Colonic mucosa (tissue), 4 donors: ENCODE results near the gene PRDM12. TPM values are rescaled to one million over a fixed set of nuclear protein-coding genes. Genes with fewer than 3 reads are reported as not detected.

Experiments
- DNase-seq: peaks from one replicate; pipeline ENCODE4 v3.0.0-alpha.2; 2020
- H3K27ac ChIP-seq: fragments of 200-600 bp; one replicate; pipeline ENCODE4 v1.8.0; 2021
- H3K27me3 ChIP-seq: fragments of 200-600 bp; one replicate; pipeline ENCODE4 v1.8.0; 2021
- H3K36me3 ChIP-seq: fragments of 200-600 bp; one replicate; pipeline ENCODE4 v1.8.0; 2021
- H3K4me1 ChIP-seq: fragments of 200-600 bp; one replicate; pipeline ENCODE4 v1.8.0; 2021; ENCODE audit warnings: mild to moderate bottlenecking
- H3K4me3 ChIP-seq: fragments of 200-600 bp; one replicate; pipeline ENCODE4 v1.8.0; 2021
- H3K9ac ChIP-seq, 2 donors: one replicate each; pipeline ENCODE4 v1.7.0; 2013; ENCODE audit warnings: control low read depth in 2 of 2, low read depth in 2 of 2, low read length in 2 of 2
- H3K9me3 ChIP-seq: fragments of 200-600 bp; one replicate; pipeline ENCODE4 v1.8.0; 2021
- CTCF ChIP-seq: fragments of 200-600 bp; IDR thresholded peaks from one replicate; pipeline ENCODE4 v1.8.0; 2022; ENCODE audit warnings: antibody characterized with exemption, mild to moderate bottlenecking
- intact Hi-C: fragments of 100-400 bp; cut with DNase I; formaldehyde crosslinking; loops from one replicate; pipeline ENCODE4 v1.14.1; 2022
- total RNA-seq, 2 donors: library from RNA; stranded (reverse); fragmentation: NEBNext Ultra II Directional in 1 of 2; extraction: Animal tissue kit (Norgen Biotek cat#: 25700) in 1 of 2; gene quantifications; one replicate each; pipeline ENCODE4 v1.2.1, GENCODE V29; 2021
- donor health status: healthy.
- donor health status: DM: no; HTN: no; CAD: no.
- donor health status: DM: no; HTN: no; CAD: no.

The PRDM12 gene
- total RNA-seq, 2 donors from 2014 or later, result not detected

- DNase-seq, result no peak
- TF ChIP-seq CTCF, result no peak
- Histone ChIP-seq H3K36me3 (no peaks in the 10 kb centered on the region), H3K27me3 (peaks cover 81% of the 10 kb centered on the region), H3K4me1 (peaks cover 3% of the 10 kb centered on the region), H3K4me3 (peak overlapping the region; percentile 2), H3K9me3 (no peaks in the 10 kb centered on the region), H3K27ac (no peak overlapping the region), H3K9ac (no peak overlapping the region)
- intact Hi-C loops, result no loop called here
These were observed 4.1 kb upstream of the PRDM12 start for GRCh38 chr9:130660326-130660682.

GRCh38 chr9:130660683-130661450, 3.5 kb upstream of the PRDM12 start:
- no peaks in the 10 kb centered on the region for H3K9me3 ChIP-seq
- no peak overlapping the region for H3K9ac ChIP-seq
- H3K4me1 ChIP-seq, result peaks cover 3% of the 10 kb centered on the region
- H3K27ac ChIP-seq, result no peak overlapping the region
- no peaks in the 10 kb centered on the region for H3K36me3 ChIP-seq
- peaks cover 86% of the 10 kb centered on the region for H3K27me3 ChIP-seq
- no peak for DNase-seq
- H3K4me3 ChIP-seq, result peak overlapping the region; percentile 2
- intact Hi-C loops, result no loop called here
- no peak for TF ChIP-seq CTCF

- Histone ChIP-seq H3K27me3 (peaks cover 94% of the 10 kb centered on the region), H3K9ac (no peak overlapping the region), H3K9me3 (no peaks in the 10 kb centered on the region), H3K36me3 (no peaks in the 10 kb centered on the region), H3K27ac (no peak overlapping the region), H3K4me1 (peaks cover 3% of the 10 kb centered on the region), H3K4me3 (no peak overlapping the region)
- intact Hi-C loops, result no loop called here
- no peak for DNase-seq
- TF ChIP-seq CTCF, result no peak
These were observed 2.8 kb upstream of the PRDM12 start for GRCh38 chr9:130661451-130662098.

- intact Hi-C loops, result no loop called here
- H3K9ac ChIP-seq, result no peak overlapping the region
- no peak overlapping the region for H3K27ac ChIP-seq
- H3K4me1 ChIP-seq, result peaks cover 3% of the 10 kb centered on the region
- DNase-seq, result no peak
- H3K9me3 ChIP-seq, result no peaks in the 10 kb centered on the region
- H3K27me3 ChIP-seq, result peaks cover 100% of the 10 kb centered on the region
- no peaks in the 10 kb centered on the region for H3K36me3 ChIP-seq
- H3K4me3 ChIP-seq, result no peak overlapping the region
- no peak for TF ChIP-seq CTCF
These were observed 2.1 kb upstream of the PRDM12 start for GRCh38 chr9:130662099-130662969.

GRCh38 chr9:130662970-130663257, 1.5 kb upstream of the PRDM12 start:
- H3K27ac ChIP-seq, result no peak overlapping the region
- no peak for TF ChIP-seq CTCF
- H3K4me3 ChIP-seq, result no peak overlapping the region
- no peak overlapping the region for H3K9ac ChIP-seq
- peaks cover 100% of the 10 kb centered on the region for H3K27me3 ChIP-seq
- no peaks in the 10 kb centered on the region for H3K9me3 ChIP-seq
- no peaks in the 10 kb centered on the region for H3K36me3 ChIP-seq
- no peak for DNase-seq
- intact Hi-C loops, result no loop called here
- peaks cover 3% of the 10 kb centered on the region for H3K4me1 ChIP-seq
